CD4-positive, alpha-beta T cell treated with Interleukin-15 for 1 hour (primary cell): ENCODE measurements around the gene DDX47.
"Not testable (repeated sequence)": the region's sequence is repeated elsewhere in the genome, so short reads cannot be mapped to it uniquely, and the experiment has no call there.

Experiments
- DNase-seq: peaks from one replicate; pipeline ENCODE4 v3.0.0-alpha.2; 2020

DDX47 gene

DNA sequence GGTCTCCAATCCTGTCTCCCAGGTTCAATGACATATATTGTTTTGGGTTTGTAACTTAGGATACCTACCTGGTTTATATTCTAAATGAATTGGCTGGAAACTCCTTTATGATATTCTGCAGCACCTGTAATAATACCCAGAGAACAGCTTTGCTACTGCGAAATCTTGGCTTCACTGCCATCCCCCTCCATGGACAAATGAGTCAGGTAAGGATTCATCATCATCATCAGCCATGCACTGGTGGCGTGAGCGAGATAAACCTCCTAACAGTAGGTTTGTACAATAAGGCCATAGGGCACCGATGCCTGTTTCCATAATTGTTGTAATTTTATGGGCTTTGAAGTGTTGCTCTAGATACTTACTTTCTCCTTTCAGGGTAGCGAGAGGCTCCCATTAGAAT lies 10.7 kb downstream of the DDX47 start:
- DNase-seq = no peak

DNA sequence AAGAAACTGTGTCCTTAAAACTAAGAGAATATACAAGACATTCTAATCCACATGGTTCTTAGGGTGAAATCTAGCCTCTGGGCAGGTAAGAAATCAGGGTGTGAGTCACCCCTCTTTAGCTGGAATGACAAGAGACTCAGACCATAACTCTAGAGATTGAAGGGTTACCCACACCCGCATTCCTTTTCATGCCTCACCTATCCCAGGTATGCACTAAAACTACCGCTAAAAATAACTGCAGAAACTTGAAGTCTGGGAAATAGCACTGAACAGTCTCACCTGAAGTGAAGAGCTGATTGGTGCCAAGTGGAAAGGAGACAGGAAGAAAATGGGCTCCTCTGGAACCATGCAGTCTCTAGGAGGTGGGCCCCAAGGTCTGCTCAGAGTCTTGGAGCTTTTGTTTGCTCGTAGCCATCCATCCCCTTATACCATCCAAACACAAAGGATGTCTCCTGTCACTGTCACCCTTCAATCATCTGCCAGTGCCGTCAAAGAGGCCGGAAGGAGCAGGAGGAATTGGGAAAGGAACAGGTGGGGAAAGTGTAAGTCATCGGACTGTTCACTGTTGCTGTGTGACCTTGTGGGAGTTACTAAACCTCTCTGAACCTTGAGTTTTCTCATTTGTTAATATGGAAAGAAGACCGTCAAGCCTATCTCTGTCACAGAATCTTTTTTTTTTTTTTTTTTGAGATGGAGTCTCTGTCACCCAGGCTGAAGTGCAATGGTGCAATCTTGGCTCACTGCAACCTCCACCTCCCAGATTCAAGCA lies 22.4 kb downstream of the DDX47 start:
- DNase-seq = no peak

- DNase-seq = no peak
Measured at GRCh38 chr12:12836571-12836970, 23.4 kb downstream of the DDX47 start.

DNA sequence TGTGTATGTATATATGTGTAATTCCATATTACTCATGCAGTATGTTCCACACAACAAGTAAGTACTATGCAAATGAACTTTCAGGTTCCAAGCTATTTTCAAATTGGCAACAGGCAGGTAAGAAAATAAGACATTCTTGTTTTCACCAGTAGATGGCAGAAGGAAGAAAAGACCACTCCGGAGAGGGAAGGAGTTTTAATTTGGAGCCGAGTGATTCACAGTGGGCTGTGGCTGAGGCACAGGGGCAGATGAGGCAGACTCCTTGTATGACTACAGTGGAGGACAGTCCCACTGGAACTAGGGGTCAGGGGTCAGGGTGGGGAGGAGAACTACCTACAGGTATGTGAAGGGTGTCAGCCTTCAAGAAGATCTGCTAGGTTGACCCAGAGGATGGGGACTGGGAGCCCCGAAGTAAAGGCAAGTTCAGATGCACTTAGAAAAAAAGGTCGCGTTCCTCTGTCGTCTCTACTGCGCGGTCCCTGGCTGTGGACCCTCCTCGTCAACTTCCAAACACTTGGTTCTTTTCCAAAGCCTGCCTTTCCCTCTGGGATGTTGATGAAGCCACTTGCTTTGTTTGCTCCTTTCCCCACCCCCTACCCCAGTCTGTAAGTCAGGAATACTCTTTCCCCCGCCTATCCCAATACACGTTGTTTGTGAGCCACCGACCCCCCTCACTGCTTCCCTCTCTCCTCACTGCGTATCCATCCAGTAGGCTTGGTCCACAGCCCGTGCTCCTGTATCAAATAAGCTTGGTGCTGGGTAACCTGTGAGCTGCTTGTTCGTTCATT lies 24.1 kb downstream of the DDX47 start:
- peak; percentile 27 for DNase-seq

DNA sequence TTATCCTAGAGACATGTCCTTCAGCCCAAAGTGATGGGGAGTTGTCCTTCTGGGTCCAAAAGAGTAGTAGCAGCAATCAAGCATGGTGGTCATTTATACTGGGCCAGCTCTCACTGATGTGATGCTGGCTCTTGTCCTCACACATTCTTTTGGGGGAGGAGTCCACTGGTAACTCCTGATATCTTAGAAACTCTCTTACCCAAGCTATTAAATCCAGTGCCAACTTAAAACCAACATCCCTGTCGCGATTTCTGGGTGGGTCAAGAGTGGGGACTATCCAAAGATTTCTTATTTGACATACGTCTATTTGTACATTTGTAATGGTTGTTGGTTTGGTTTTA lies 24.6 kb downstream of the DDX47 start:
- DNase-seq = no peak

DNA sequence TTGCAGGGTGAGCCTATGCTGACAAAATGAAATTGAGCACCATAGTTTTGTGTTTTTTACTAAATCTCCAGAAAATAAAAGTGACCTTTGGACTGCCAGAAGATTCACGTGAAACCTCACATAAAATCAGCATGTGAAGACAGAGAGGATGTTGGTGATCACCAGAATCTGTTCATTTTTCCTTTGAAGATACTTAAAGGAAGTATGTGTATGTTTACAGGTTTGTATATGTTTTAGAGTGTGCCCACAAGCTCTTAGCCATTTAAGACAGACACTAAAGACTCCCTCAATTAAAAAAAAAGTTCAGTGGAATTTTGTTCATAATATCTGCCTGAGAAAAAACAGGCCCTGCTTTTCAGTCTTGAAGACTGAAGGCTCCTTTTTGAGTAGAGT lies 25.9 kb downstream of the DDX47 start:
- DNase-seq = no peak

GRCh38 chr12:12839439-12839838 lies 26.3 kb downstream of the DDX47 start:
- DNase-seq = not testable (repeated sequence)

GRCh38 chr12:12839873-12840579 lies 26.9 kb downstream of the DDX47 start:
- no peak for DNase-seq

DNA sequence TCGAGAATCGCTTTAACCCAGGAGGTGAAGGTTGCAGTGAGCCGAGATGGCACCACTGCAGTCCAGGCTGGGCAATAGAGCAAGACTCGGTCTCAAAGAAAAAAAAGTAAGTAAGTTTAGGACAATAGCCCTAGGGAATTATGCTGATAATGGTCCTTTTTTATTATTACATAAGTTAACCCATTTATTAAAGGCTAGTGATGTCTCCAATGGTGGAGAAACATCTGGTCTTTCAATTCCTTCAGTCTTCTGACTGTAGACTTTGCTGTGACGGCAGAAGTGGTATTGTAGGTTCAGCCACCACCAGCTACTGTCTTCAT lies 27.4 kb downstream of the DDX47 start:
- DNase-seq = no peak

DNA sequence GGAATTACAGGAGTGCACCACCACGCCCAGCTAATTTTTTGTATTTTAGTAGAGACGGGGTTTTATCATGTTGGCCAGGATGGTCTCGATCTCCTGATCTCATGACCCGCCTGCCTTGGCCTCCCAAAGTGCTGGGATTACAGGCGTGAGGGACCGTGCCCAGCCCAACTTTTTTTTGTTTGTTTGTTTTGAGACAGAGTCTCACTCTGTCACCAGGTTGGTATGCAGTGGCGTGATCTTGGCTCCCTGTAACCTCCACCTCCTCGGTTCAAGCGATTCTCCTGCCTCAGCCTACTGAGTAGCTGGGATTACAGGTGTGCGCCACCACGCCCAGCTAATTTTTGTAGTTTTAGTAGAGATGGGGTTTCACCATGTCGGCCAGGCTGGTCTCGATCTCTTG lies 28.3 kb downstream of the DDX47 start:
- not testable (repeated sequence) for DNase-seq

- DNase-seq = no peak
Measured at GRCh38 chr12:12845794-12846243, 32.7 kb downstream of the DDX47 start.

GRCh38 chr12:12846780-12847179 lies 33.6 kb downstream of the DDX47 start:
- peak; percentile 61 for DNase-seq

GRCh38 chr12:12853435-12853834 lies 40.3 kb downstream of the DDX47 start:
- no peak for DNase-seq

DNA sequence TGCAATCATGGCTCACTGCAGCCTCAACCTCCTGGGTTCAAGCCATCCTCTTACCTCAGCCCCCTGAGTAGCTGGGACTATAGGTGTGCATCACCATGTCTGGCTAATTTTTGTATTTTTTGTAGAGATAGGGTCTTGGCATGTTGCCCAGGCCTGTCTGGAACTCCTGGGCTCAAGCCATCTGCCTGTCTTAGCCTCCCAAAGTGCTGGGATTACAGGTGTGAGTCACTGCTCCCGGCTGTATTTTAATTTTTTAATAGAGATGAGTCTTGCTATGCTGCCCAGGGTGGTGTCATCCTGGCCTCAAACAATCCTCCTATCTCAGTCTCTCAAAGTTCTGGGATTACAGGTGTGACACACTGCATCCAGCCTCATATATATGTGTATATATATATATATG lies 46.5 kb downstream of the DDX47 start:
- DNase-seq = no peak

GRCh38 chr12:12864243-12864642 lies 51.1 kb downstream of the DDX47 start:
- DNase-seq = no peak

DNA sequence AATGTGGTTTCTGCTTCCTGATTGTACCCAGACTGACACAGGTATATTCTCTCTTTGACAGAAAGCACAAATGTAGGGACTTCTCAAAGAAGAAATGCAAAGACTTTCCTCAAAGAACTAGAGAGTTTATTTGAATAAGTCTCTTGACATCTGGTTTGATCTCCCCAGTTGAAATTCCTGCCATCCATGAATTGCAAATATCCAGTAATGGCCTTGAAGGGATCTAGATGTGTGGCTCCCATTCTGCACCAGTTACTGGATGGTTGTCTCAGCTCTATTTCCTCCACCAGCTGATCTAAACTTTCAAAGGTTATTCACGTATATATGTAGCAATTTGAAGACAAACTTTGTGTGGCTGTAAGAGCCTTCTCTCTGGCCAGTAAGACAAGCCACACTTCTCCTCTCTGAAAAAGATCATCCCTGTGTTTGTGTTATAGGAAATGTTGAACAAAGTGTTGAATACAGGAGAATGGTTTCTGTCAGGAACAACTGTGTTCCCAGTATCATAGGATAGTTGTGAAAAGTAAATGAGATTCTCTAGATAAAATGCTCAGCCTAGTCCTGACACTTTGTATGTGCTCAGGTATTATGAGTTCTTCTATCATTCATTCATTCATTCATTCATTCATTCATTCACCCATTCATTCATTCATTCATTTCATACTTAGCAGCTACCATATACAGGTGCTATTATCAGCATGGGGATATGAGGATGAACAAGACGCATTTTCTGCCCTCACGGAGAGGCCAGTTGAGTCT lies 55.5 kb downstream of the DDX47 start:
- no peak for DNase-seq

GRCh38 chr12:12870465-12870864 lies 57.3 kb downstream of the DDX47 start:
- DNase-seq = no peak

DNA sequence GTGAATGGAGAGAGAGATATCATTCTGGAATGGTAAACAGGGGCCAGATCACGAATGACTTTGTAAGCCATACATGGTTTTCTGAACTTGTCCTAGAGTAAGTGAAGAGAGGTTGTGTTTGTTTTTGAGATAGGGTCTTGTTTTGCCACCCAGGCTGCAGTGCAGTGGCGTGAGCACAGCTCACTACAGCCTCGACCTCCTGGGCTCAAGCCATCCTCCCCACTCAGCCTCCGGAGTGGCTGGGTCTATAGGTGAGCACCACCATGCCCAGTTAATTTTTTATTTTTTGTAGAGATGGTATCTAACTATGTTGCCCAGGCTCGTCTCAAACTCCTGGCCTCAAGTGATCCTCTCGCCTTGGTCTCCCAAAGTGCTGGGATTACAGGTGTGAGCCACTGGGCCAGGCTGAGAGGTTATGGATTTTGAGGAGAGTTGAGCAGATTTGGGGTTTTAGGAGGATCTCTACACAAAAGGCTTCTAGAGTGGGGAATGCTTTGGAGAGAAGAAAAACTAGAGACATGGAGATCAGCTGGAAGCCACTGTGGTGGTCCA lies 58.5 kb downstream of the DDX47 start:
- no peak for DNase-seq

DNA sequence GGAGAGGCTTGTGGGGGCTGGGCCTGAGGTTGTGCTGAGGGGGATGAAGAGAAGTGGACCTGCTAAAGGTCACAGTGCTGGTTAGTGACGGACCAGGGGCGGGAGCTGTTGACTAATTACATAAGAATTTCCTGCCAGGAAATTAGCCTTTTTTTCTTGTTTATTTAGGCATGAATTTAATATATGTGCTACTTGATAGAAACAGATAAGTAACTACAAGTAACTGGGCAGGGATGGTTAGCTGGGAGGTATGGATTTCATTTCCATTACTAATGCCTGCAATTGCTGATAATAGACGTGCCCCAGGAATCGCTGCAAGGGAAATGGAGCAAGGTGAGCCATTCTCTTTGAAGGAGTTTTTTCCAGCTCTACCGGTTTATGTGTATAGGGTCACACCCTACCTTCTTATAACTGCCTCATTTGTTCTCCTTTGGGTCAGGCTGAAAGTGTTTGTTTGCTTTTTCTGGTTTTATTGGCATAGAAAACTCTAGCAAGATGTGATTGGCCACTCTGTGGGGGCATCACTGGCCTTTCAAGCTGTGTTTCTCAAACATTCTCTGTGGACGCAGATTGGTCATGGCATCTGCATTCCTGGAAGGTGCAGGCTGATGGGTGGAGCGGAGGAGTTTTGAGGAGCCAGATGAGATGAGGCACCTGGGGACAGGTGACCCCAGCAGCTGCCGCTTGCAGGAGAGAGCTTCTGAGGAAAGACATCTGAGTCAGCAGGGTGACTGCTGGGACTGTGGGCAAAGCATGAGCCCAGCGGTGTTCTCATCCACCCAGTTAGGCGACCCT lies 59.2 kb downstream of the DDX47 start:
- no peak for DNase-seq

- DNase-seq = no peak
Measured at GRCh38 chr12:12872934-12873275, 59.8 kb downstream of the DDX47 start.

- DNase-seq = no peak
Measured at GRCh38 chr12:12874029-12874428, 60.9 kb downstream of the DDX47 start.

DNA sequence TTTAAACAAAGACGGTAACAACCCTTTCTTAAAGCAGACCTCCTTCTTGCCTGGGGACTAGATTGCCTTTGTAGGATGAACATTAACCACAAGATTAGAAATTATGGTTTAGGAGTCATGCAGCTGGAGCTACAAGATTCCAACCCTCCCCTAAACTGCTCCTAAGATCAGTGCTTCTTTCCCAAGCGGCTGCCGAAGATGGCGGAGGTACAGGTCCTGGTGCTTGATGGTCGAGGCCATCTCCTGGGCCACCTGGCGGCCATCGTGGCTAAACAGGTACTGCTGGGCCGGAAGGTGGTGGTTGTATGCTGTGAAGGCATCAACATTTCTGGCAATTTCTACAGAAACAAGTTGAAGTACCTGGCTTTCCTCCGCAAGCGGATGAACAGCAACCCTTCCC lies 62.2 kb downstream of the DDX47 start:
- DNase-seq = not testable (repeated sequence)
